GM06990 (cell line): ENCODE measurements around the gene LEKR1.

Source experiments
- DNase-seq: peaks from one replicate; pipeline ENCODE4 v3.0.0-alpha.2; 2011; ENCODE audit not compliant: insufficient read length; ENCODE audit errors: extremely low read depth
- H3K27me3 ChIP-seq: replicated peaks from 2 replicates; pipeline ENCODE4 v1.6.0; 2011; ENCODE audit warnings: low read length; ENCODE audit not compliant: control insufficient read depth, insufficient read depth
- H3K36me3 ChIP-seq: 2 replicates; pipeline ENCODE4 v1.5.1; 2011; ENCODE audit warnings: low read length; ENCODE audit not compliant: control insufficient read depth, insufficient read depth
- H3K4me3 ChIP-seq: replicated peaks from 2 replicates; pipeline ENCODE4 v1.5.1; 2011; ENCODE audit warnings: low read depth, mild to moderate bottlenecking, control low read depth, low read length
- TF ChIP-seq, protein P1 (sequence below): IDR thresholded peaks from 2 replicates; pipeline ENCODE4 v1.5.1; 2011; ENCODE audit warnings: low read length, control low read depth, mild to moderate bottlenecking, inconsistent platforms; ENCODE audit not compliant: insufficient read depth, poor library complexity, severe bottlenecking

LEKR1 gene

DNA sequence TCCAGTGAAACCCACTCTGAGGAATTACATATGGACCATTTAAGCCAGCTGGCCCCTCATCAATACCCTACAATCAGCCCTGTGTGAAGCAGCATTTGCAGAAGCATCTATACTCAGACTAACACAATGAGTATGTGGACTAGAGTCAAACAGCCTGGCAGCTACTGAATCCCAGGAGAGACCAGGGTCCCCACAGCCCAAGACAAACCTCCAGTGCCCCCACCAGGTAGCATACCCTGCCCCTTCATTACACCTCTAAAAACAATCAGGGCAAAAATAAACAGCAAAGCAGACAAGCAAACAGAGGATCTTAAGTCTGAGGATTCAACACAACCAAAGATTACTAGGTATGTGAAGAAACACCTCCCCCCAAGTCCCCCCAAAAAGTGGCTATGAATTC lies 157.4 kb downstream of the LEKR1 start:
- no peak for DNase-seq
- no peaks in the 10 kb centered on the region for H3K36me3 ChIP-seq
- H3K27me3 ChIP-seq, result no peaks in the 10 kb centered on the region
- no peak overlapping the region for H3K4me3 ChIP-seq
- TF ChIP-seq, protein P1, sequence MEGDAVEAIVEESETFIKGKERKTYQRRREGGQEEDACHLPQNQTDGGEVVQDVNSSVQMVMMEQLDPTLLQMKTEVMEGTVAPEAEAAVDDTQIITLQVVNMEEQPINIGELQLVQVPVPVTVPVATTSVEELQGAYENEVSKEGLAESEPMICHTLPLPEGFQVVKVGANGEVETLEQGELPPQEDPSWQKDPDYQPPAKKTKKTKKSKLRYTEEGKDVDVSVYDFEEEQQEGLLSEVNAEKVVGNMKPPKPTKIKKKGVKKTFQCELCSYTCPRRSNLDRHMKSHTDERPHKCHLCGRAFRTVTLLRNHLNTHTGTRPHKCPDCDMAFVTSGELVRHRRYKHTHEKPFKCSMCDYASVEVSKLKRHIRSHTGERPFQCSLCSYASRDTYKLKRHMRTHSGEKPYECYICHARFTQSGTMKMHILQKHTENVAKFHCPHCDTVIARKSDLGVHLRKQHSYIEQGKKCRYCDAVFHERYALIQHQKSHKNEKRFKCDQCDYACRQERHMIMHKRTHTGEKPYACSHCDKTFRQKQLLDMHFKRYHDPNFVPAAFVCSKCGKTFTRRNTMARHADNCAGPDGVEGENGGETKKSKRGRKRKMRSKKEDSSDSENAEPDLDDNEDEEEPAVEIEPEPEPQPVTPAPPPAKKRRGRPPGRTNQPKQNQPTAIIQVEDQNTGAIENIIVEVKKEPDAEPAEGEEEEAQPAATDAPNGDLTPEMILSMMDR, result no peak

DNA sequence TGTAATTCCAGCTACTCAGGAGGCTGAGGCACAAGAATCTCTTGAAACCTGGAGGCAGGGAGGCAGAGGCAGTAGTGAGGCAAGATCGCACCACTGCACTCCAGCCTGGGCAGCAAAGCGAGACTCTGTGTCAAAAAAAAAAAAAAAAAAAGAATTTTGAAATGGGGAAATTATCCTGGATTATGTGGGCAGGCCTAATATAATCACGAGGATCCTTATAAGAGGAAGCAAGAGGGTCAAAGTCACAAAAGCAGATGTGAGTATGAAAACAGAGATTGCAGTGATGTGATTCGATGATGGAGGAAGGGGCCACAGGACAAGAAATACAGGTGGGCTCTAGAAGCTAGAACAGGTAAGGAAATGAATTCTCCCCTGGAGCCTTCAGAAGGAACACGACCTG lies 159.6 kb downstream of the LEKR1 start:
- DNase-seq, result no peak
- H3K4me3 ChIP-seq, result no peak overlapping the region
- H3K27me3 ChIP-seq, result no peaks in the 10 kb centered on the region
- TF ChIP-seq, protein P1, result no peak
- no peaks in the 10 kb centered on the region for H3K36me3 ChIP-seq

DNA sequence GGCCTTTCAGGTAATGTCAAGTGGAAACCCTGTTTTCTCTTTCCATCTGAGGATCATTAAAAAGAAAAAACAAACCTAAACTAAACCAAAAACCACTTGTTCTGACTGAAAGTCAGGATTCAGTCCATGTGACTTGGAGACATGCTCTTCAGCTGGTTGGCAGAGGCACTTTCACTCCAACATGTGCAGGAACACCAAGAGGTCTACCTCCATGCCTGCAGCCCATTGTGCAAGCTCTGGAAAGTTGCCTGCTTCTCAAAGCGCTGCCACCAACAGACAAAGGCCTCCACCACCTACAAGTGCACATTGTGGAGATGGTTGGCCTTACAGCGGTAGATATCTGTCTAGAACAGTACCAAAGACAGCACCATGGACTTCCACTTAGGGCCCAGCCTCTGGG lies 161.8 kb downstream of the LEKR1 start:
- Histone ChIP-seq H3K36me3 (no peaks in the 10 kb centered on the region), H3K4me3 (no peak overlapping the region), H3K27me3 (no peaks in the 10 kb centered on the region)
- DNase-seq, result no peak
- TF ChIP-seq, protein P1, result no peak

DNA sequence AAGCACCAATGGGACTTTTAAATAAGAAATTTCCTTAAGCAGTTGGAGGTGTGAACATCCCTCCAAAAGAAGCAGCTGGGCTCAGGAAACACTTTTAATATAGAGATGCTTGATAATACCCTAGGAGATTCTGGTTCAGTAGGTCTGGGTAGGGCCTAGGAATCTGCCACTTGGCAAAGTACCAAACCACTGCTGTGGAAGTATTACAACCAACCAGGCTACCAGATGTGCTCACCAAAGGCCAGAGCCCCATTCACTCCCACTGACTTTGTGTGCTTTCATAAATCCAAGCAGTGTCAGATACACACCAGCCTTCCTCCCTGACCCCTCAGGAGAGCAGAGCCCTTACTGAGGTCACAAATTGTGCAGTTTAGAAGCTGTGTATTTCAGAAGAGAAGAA lies 171.2 kb downstream of the LEKR1 start:
- no peak for DNase-seq
- H3K36me3 ChIP-seq, result no peaks in the 10 kb centered on the region
- TF ChIP-seq, protein P1, result no peak

DNA sequence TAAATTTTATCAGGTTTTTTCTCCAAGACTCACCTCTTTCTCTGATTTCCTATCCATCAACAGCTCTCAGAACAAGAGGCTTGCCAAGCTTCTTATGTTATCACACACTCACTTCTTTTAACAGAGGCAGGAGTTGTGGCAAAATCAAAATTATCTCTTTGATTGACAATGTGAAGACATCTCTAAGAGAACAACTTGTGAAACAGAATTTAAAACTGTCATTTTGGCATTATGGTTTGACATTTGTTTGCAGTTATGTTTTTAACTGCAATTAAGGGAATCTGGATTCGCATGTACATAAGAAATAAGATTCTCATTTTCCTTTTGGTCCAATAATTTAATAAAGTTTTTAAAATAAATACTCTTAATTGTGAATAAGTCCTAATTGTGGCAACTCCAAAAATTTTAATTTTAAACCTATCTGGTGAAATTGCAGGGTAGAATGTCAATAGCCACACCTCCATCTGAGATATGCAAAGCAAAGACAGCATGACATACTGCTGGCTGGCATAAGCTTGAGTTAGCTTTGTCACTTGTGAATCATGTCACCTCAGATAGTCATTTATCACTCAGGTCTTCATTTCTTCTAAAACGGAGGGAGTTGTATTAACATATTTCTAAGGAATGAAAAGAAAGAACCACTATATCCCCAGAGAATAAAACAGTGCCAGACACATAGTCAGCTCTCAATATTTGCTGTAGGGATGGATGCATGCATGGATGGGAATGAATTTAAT lies 175.2 kb downstream of the LEKR1 start:
- Histone ChIP-seq H3K27me3 (no peaks in the 10 kb centered on the region), H3K4me3 (no peak overlapping the region), H3K36me3 (no peaks in the 10 kb centered on the region)
- no peak for DNase-seq
- TF ChIP-seq, protein P1, result no peak

More for the DNA sequence above, 171.2 kb downstream of the LEKR1 start:
- Histone ChIP-seq H3K4me3 (no peak overlapping the region), H3K27me3 (no peaks in the 10 kb centered on the region)

DNA sequence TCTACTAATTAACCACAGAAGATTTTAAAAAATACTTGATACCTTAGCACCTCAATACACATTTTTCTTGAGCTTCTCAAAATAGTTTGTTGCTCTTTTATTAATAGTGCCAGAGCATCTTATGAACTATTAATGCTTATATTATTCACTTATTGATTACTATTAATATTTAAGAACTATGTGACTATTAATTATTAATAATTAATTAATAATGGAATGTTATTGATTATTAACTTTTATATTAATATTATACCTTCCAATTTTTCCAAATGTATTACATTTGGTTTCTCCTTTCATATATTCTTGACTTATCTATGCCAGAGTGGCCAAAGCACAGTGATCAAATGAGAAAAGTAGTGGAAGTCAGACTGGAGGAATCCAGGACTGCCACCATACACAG lies 195.5 kb downstream of the LEKR1 start:
- H3K27me3 ChIP-seq, result no peaks in the 10 kb centered on the region
- no peaks in the 10 kb centered on the region for H3K36me3 ChIP-seq
- TF ChIP-seq, protein P1, result no peak
- no peak for DNase-seq
- no peak overlapping the region for H3K4me3 ChIP-seq
